ENCODE measurements around the gene ARHGEF37. TPM values are rescaled to one million over a fixed set of nuclear protein-coding genes. Genes with fewer than 3 reads are reported as not detected.

The ARHGEF37 gene
- 0.34 and 0.45 TPM in 2 replicates for total RNA-seq

GRCh38 chr5:149581192-149581861 lies at the start of gene ARHGEF37:
Gene ARHGEF37 (plus strand): TSS chr5:149581498. CDS start chr5:149597770, 16,272 bp downstream.

DNA sequence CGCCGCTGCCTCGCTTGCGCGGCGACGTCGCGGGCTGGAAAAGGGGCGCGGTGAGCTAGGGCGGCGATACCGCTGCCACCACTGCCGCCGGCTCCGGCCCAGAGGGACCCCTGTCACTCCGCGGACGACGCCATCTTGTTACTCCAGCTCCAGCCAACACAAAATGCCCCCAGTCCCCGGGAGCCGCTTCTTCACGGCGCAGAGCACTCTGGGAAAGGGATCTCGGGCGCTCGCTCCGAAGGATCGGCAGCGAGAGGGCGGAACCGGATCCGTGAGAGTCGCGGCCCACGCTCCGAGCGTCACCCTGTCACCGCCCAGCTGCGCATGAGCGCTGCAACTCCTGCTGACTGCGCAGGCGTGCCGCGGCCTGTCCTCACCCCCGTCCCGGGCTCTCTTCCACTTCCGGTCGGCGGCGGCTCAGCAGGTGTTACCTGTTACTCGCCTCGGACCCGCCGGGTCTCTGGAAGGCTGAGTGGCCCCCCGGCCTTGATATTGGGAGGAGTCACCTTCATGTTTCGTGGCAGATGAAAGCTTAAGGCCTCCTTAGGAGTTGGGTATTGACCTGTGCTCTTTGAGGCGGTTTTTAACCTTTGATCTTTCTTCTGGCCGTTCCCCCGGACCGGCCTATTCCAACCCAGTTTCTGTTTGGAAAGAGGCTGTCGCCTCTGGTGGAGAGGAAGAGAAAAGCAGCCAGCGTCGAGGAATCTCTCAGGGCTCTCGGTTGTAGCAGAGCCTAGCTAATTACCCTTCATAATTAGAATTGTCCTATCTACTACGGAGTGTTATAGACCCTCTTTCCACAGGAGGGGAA lies 29.9 kb upstream of the ARHGEF37 start, which contains the start of gene CSNK1A1:
Gene CSNK1A1, minus strand, starts transcription at position 213 of the 811 bp plus-strand sequence. CDS start 475 bp downstream, outside the sequence.

Other genes starting within 250 kb of the ARHGEF37 start
- gene GRPEL2, start 236.0 kb upstream of the ARHGEF37 start, total RNA-seq = 10.9 and 12.6 TPM in 2 replicates
- gene PCYOX1L, start 223.5 kb upstream of the ARHGEF37 start, total RNA-seq = 11.7 and 13.1 TPM in 2 replicates
- not detected in 2 replicates for gene IL17B, start 202.2 kb upstream of the ARHGEF37 start, total RNA-seq
- 192 and 204 TPM in 2 replicates for gene CSNK1A1, start 30.1 kb upstream of the ARHGEF37 start, total RNA-seq
- 0.17 and 0.89 TPM in 2 replicates for gene PPARGC1B, start 148.8 kb downstream of the ARHGEF37 start, total RNA-seq